RWPE2 (cell line): ENCODE results near the gene NEFH.

Source experiments
- ATAC-seq: fragments of 200-7000 bp; cut with Tn5 transposase; 3 replicates; pipeline ENCODE4 v1.9.1; 2021; ENCODE audit warnings: low read depth
- DNase-seq: peaks from one replicate; pipeline ENCODE4 v3.0.0-alpha.2; 2020; ENCODE audit warnings: low spot score
- H3K27ac ChIP-seq: fragments of 450-650 bp; 2 replicates; pipeline ENCODE4 v1.5.1; 2017; ENCODE audit warnings: mild to moderate bottlenecking; ENCODE audit not compliant: poor library complexity, severe bottlenecking
- H3K27me3 ChIP-seq: fragments of 250-450 bp; sonication (Bioruptor Pico); 2 replicates; pipeline ENCODE4 v1.5.1; 2021; ENCODE audit warnings: mild to moderate bottlenecking, moderate library complexity; ENCODE audit not compliant: insufficient read depth, poor library complexity, severe bottlenecking
- H3K36me3 ChIP-seq: fragments of 250-450 bp; sonication (Bioruptor Pico); 2 replicates; pipeline ENCODE4 v1.5.1; 2020; ENCODE audit warnings: low read depth, mild to moderate bottlenecking, moderate library complexity
- H3K4me1 ChIP-seq: fragments of 250-450 bp; sonication (Bioruptor Pico); 2 replicates; pipeline ENCODE4 v1.5.1; 2021; ENCODE audit warnings: mild to moderate bottlenecking, moderate library complexity; ENCODE audit not compliant: insufficient read depth, poor library complexity, severe bottlenecking
- H3K4me3 ChIP-seq: fragments of 250-450 bp; sonication (Bioruptor Pico); 2 replicates; pipeline ENCODE4 v1.5.1; 2021; ENCODE audit warnings: mild to moderate bottlenecking, moderate library complexity; ENCODE audit not compliant: severe bottlenecking
- H3K9me3 ChIP-seq: fragments of 250-450 bp; sonication (Bioruptor Pico); 2 replicates; pipeline ENCODE4 v1.5.1; 2021; ENCODE audit warnings: mild to moderate bottlenecking, moderate library complexity; ENCODE audit not compliant: severe bottlenecking
- TF ChIP-seq, protein P1 (sequence below): fragments of 450-650 bp; IDR thresholded peaks from one replicate; pipeline ENCODE4 v1.5.1; 2017; ENCODE audit warnings: mild to moderate bottlenecking, moderate library complexity; ENCODE audit not compliant: poor library complexity, severe bottlenecking

The NEFH gene

DNA sequence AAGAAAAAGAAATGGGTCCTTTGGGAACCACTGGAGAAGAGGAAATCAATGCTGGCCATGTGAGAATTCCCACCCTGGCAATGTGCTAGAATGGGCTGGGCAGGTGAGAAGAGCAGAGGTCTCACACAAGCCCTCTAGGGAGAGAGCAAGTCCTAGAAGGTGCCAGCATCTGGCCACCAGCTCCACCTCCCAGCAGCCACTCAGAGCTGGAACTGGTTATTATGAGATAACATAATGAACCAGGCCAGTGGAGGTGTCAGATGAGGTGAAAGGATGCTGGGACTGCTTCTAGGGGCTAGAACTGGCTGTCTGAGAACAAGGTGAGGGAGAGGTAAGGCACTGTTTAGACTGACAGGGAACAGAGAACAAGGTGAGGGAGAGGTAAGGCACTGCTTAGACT is 29.3 kb downstream of the NEFH start:
- Histone ChIP-seq H3K4me3 (no peak overlapping the region), H3K9me3 (no peaks in the 10 kb centered on the region), H3K27me3 (no peaks in the 10 kb centered on the region), H3K36me3 (peaks cover 51% of the 10 kb centered on the region), H3K4me1 (no peaks in the 10 kb centered on the region), H3K27ac (no peak overlapping the region)
- ATAC-seq (no peak), DNase-seq (no peak)
- TF ChIP-seq, protein P1, sequence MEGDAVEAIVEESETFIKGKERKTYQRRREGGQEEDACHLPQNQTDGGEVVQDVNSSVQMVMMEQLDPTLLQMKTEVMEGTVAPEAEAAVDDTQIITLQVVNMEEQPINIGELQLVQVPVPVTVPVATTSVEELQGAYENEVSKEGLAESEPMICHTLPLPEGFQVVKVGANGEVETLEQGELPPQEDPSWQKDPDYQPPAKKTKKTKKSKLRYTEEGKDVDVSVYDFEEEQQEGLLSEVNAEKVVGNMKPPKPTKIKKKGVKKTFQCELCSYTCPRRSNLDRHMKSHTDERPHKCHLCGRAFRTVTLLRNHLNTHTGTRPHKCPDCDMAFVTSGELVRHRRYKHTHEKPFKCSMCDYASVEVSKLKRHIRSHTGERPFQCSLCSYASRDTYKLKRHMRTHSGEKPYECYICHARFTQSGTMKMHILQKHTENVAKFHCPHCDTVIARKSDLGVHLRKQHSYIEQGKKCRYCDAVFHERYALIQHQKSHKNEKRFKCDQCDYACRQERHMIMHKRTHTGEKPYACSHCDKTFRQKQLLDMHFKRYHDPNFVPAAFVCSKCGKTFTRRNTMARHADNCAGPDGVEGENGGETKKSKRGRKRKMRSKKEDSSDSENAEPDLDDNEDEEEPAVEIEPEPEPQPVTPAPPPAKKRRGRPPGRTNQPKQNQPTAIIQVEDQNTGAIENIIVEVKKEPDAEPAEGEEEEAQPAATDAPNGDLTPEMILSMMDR = no peak

DNA sequence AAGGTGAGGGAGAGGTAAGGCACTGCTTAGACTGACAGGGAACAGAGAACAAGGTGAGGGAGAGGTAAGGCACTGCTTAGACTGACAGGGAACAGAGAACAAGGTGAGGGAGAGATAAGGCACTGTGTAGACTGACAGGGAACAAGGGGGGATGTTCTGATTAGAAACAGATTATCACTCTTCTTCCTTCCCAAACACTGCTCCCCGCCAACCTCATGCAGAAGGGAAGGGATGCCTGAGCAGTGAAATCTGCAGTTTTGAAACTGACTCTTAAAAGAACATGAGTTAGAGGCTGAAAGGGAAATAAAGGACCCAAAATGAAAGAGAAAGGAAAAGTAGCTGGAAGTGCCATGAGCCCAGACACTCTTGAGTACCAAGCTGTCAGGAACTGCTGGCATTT is 29.8 kb downstream of the NEFH start:
- Histone ChIP-seq H3K4me3 (no peak overlapping the region), H3K4me1 (no peaks in the 10 kb centered on the region), H3K27ac (no peak overlapping the region), H3K9me3 (no peaks in the 10 kb centered on the region), H3K27me3 (no peaks in the 10 kb centered on the region), H3K36me3 (peaks cover 54% of the 10 kb centered on the region)
- no peak for DNase-seq
- TF ChIP-seq, protein P1 = no peak
- ATAC-seq = no peak

DNA sequence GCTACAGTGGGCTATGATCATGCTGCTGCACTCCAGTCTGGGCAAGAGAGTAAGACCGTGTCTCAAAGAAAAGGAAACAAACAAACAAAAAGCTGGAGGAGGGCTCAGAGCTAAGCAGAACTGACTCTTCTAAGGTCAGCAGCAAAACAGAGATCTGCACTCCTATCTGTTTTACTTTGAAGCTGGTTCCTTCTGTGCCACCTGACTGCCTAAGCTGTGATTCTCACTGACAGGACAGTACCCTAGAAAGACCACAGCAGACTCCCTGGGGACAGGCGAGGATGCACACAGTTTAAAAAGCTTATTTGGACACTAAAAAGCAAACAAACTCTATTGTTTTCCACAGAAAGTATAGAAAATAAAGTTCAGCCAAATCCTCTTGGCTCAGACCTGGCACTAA is 30.5 kb downstream of the NEFH start:
- Histone ChIP-seq H3K9me3 (no peaks in the 10 kb centered on the region), H3K4me3 (no peak overlapping the region), H3K4me1 (no peaks in the 10 kb centered on the region), H3K36me3 (peaks cover 57% of the 10 kb centered on the region), H3K27ac (no peak overlapping the region), H3K27me3 (no peaks in the 10 kb centered on the region)
- TF ChIP-seq, protein P1 = no peak
- DNase-seq (no peak), ATAC-seq (no peak)

DNA sequence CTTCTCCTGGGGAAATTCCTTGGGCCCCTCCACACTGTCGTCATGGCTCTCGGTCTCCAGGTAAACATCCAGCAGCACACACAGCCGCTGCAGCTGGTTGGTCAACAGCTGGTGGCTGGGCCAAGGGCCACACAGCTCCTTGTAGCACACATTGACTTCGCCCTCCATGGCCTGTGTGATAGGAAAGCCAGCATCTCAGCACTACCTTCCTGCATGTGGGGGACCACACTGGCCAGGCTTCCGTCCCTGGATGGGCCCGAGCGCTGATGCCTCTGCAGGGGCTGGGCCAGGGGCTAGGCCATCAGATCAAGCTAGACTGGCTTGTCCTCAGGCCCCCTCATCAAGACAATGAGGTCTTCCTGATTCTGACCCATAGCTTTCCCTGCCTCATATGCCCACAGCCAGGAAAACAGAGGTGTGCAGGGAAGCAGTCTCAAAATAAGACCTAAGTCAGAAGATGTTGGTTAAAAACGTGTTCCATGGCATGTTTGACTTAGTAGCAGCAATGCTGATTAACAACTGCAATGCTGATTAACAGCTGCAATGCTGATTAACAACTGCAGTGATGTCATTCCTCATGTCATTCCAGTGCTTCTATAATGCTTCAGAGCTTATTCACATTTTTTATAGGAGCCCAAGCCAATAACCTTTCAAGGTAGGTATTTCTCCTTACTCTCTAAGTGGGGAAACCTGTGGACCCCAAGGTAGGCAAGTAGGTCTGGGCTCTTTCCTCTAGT is 31.3 kb downstream of the NEFH start:
- H3K9me3 ChIP-seq = no peaks in the 10 kb centered on the region
- H3K4me1 ChIP-seq = no peaks in the 10 kb centered on the region
- H3K4me3 ChIP-seq = no peak overlapping the region
- H3K36me3 ChIP-seq = peaks cover 64% of the 10 kb centered on the region
- ATAC-seq (no peak), DNase-seq (no peak)
- TF ChIP-seq, protein P1 = no peak
- H3K27ac ChIP-seq = no peak overlapping the region
- no peaks in the 10 kb centered on the region for H3K27me3 ChIP-seq

DNA sequence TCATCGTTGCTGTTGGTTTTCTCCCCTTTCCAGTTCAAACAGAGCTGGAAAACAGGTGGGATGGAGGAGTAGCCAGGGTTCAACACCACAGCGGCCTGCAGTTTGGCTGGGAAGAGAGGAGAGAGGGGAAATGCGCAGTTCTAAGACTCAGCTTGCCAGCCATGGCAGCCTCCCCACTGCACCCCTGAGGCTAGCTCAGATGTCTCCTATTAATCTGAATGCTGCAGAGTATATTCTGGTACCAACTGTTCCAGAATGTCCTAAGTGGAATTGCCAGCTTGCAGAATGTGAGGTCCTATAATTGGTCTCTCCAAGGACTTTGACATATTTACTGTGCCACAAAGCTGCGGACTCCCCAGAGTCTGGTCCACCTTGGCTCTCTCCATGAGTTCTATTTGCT is 32.0 kb downstream of the NEFH start:
- Histone ChIP-seq H3K9me3 (no peaks in the 10 kb centered on the region), H3K27me3 (no peaks in the 10 kb centered on the region), H3K4me1 (no peaks in the 10 kb centered on the region), H3K4me3 (no peak overlapping the region), H3K36me3 (peaks cover 66% of the 10 kb centered on the region), H3K27ac (no peak overlapping the region)
- DNase-seq (no peak), ATAC-seq (no peak)
- TF ChIP-seq, protein P1 = no peak
